ENCODE measurements around the gene ANKRD9. TPM values are rescaled to one million over a fixed set of nuclear protein-coding genes. Genes with fewer than 3 reads are reported as not detected.

The ANKRD9 gene
- total and polyA plus RNA-seq, 7 donors = 22.7 to 126 (median 74.4) TPM

DNA sequence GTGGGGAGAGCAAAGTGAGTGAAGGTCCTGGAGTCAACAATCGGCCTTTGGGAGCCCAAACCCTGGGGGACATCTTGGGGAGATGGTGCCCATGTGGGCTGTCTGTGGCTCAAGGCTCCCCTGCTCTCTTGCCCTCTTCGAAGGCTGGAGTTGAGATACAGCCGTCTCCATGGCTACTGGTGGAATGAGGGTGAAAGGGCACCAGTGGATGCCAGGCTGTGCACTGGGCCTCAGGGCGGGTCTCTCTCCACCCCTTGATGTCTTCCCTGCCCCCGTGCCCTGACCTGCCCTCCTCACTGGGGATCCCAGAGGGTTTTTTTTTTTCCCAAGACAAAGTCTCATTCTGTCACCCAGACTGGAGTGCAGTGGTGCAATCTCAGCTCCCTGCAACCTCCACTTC lies 2.0 kb upstream of the ANKRD9 start:
- TF ChIP-seq, protein P1, sequence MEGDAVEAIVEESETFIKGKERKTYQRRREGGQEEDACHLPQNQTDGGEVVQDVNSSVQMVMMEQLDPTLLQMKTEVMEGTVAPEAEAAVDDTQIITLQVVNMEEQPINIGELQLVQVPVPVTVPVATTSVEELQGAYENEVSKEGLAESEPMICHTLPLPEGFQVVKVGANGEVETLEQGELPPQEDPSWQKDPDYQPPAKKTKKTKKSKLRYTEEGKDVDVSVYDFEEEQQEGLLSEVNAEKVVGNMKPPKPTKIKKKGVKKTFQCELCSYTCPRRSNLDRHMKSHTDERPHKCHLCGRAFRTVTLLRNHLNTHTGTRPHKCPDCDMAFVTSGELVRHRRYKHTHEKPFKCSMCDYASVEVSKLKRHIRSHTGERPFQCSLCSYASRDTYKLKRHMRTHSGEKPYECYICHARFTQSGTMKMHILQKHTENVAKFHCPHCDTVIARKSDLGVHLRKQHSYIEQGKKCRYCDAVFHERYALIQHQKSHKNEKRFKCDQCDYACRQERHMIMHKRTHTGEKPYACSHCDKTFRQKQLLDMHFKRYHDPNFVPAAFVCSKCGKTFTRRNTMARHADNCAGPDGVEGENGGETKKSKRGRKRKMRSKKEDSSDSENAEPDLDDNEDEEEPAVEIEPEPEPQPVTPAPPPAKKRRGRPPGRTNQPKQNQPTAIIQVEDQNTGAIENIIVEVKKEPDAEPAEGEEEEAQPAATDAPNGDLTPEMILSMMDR (IDR thresholded peaks at IDR 0.05) = no peak
- H3K9me3 ChIP-seq = no peaks in the 10 kb centered on the region
- H3K4me3 ChIP-seq = no peak overlapping the region
- intact Hi-C loops (cut with DNase I) = loop anchor here in 1 of 2 donors (5.0 kb wide), 1 partner anchor 189 kb away; no protein-coding TSS in a partner anchor
- DNase-seq (no peak), ATAC-seq (no peak)
- peaks cover 0 to 12% of the 10 kb centered on the region in 2 donors for H3K36me3 ChIP-seq (ENCODE audit: insufficient read depth in 1 of 2, low read depth in 1 of 2)
- peaks cover 3% of the 10 kb centered on the region for H3K4me1 ChIP-seq
- no peaks in the 10 kb centered on the region for H3K27me3 ChIP-seq (ENCODE audit: insufficient read depth in 3 of 3, low read length in 2 of 3)
- H3K27ac ChIP-seq = no peak overlapping the region
- 91 to 93% (median 92%) methylated on average over 5 of the region's 5 CpGs for WGBS, 3 donors

GRCh38 chr14:102510616-102511520 lies 1.3 kb upstream of the ANKRD9 start:
- H3K36me3 ChIP-seq (ENCODE audit: insufficient read depth in 1 of 2, low read depth in 1 of 2) = peaks cover 0 to 19% of the 10 kb centered on the region in 2 donors
- no peak for DNase-seq
- H3K27me3 ChIP-seq (ENCODE audit: insufficient read depth in 3 of 3, low read length in 2 of 3) = no peaks in the 10 kb centered on the region
- ATAC-seq = no peak
- peaks cover 4% of the 10 kb centered on the region for H3K4me1 ChIP-seq
- peak overlapping the region; percentile 76 for H3K27ac ChIP-seq
- H3K9me3 ChIP-seq = no peaks in the 10 kb centered on the region
- intact Hi-C loops (cut with DNase I) = loop anchor here in 1 of 2 donors (5.0 kb wide), 1 partner anchor 189 kb away; no protein-coding TSS in a partner anchor
- WGBS, 3 donors = 73 to 76% (median 74%) methylated on average over 19 of the region's 19 CpGs
- peak overlapping the region; percentile 84 for H3K4me3 ChIP-seq
- TF ChIP-seq, protein P1 (IDR thresholded peaks at IDR 0.05) = no peak

DNA sequence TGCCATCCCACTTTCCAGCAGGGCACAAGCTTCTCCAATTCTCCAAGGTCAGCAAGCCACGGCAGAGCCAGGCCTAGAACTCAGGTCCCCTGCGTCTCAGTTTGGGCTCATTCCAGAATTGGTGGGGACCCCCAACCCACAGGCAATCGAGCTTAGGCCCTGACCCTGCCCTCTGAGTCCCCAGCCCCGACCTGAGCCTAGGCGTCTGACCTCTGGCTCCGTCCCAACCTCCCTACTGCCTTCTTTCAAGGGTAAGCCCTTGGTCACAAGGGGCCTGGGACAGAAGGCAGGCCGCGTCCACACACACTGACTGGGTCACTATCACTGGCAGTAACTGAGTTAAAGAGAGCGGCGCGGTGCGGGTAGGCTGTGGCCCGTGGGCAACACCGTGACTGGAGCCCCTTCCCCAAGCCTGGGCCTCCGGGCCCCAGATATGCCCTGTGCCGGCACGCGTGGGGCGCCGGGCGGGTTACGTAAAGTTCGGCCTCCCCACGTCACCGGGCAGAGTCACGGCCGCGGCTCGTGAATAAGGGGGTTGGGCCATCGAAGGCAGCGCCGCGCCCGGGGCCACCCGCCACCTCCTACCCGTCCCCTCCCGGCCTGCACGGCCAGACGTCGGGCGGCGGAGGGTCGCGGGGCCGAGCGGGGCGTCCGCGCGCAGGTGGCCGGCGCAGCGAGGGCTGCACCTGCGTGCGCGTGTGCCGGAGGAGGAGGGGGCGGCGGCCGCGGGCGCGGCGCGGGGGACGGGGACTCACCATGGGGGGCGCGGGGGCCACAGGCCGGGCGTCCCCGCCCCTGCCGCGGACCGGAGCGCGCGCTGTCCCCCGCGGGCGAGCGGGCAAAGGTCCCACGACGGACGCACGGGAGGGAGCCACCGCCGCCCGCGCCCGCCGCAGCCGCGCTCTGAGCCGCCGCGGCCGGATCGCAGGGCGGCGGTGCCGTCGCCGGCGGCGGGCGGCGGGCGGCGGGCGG lies 516 bp downstream of the ANKRD9 start:
- peak overlapping the region; percentile 84 for H3K4me3 ChIP-seq
- H3K36me3 ChIP-seq (ENCODE audit: insufficient read depth in 1 of 2, low read depth in 1 of 2) = peaks cover 0 to 25% of the 10 kb centered on the region in 2 donors
- TF ChIP-seq, protein P1 (IDR thresholded peaks at IDR 0.05) = no peak
- H3K27me3 ChIP-seq (ENCODE audit: insufficient read depth in 3 of 3, low read length in 2 of 3) = no peaks in the 10 kb centered on the region
- H3K9me3 ChIP-seq = no peaks in the 10 kb centered on the region
- peak overlapping the region; percentile 96 for H3K27ac ChIP-seq
- intact Hi-C loops (cut with DNase I) = no loop called here
- peaks cover 20% of the 10 kb centered on the region for H3K4me1 ChIP-seq
- ATAC-seq (peak; percentile 40 to 65 (median 48)), DNase-seq (peak; percentile 79 to 85)
- WGBS, 3 donors = 2 to 10% (median 6%) methylated on average over 24 to 101 of the region's 110 CpGs

DNA sequence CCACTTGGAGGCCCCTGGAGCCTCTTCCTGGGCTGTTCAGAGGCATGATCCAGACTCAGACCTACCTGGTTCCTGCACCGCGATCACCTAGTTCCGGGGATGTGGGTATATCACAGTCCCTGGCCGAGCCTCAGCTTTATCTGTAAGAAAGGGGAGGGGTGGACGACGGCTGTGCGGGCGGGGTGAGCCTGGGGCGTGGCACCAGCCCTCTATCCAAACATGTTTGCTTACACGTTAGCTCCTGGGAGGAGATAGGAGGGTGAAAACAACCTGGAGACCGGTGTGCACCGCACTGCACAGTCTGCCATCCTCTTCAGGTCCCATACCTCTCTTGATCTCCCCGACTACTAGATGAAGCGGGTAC lies 1.2 kb downstream of the ANKRD9 start:
- TF ChIP-seq, protein P1 (IDR thresholded peaks at IDR 0.05) = no peak
- 31 to 55% (median 35%) methylated on average over 14 of the region's 14 CpGs for WGBS, 3 donors
- Histone ChIP-seq H3K4me3 (peak overlapping the region; percentile 84), H3K27me3 (ENCODE audit: insufficient read depth in 3 of 3, low read length in 2 of 3) (no peaks in the 10 kb centered on the region), H3K36me3 (ENCODE audit: insufficient read depth in 1 of 2, low read depth in 1 of 2) (peaks cover 0 to 25% of the 10 kb centered on the region in 2 donors), H3K4me1 (peaks cover 26% of the 10 kb centered on the region), H3K9me3 (no peaks in the 10 kb centered on the region), H3K27ac (peak overlapping the region; percentile 96)
- intact Hi-C loops (cut with DNase I) = no loop called here
- ATAC-seq = peak; percentile 13 to 38 (median 32)
- DNase-seq = peak in 1 of 2 donors; percentile 61
